ENCODE data around the gene USP53.
"Not testable (repeated sequence)": the region's sequence is repeated elsewhere in the genome, so short reads cannot be mapped to it uniquely, and the experiment has no call there.

The USP53 gene

GRCh38 chr4:119228406-119228805, 15.9 kb downstream of the USP53 start:
- no peak for DNase-seq (ENCODE audit: low read depth)

- no peak for DNase-seq (ENCODE audit: low read depth)
These were observed 17.6 kb downstream of the USP53 start for GRCh38 chr4:119229908-119230687.

GRCh38 chr4:119231491-119231890, 19.0 kb downstream of the USP53 start:
- no peak for DNase-seq (ENCODE audit: low read depth)

GRCh38 chr4:119232286-119232685, 19.8 kb downstream of the USP53 start:
- DNase-seq (ENCODE audit: low read depth): no peak

GRCh38 chr4:119233191-119233590, 20.7 kb downstream of the USP53 start:
- DNase-seq (ENCODE audit: low read depth): no peak

DNA sequence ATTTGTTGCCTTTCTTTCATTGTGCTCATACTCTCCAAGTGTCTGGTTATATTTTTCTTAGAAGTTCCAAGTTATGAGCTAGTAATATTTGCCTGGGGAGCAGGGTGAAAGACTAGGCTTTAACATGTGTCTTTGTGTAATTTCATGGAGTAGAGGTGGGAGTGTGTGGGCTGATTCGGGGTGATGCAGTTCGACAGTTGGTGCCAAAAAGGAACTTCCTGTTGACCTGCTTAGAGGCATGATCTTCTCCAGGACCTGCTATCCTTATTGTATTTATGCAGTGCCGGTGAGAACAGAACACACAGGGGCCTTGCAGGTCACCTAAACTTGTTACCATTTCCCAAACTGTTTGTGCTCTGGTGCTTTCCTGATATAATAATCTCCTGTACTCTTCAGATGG, 21.2 kb downstream of the USP53 start:
- no peak for DNase-seq (ENCODE audit: low read depth)

DNA sequence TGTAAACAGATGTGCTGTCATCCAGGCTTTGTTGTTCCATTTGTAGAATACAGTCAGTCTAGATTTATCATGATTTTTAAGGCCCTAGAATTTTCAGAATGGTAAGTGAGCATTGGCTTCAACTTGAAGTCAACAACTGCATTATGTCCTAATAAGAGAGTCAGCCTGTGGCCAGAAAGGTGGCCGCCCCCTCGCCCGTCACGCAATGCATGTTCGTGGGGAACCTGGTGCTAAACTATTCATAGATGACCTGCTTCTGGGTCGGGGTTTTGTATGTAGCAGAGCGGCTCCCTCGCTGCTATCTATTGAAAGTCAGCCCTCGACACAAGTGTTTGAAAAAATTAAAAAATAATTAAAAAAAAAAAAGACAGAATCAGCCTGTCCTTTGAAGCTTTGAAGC, 24.7 kb downstream of the USP53 start:
- DNase-seq (ENCODE audit: low read depth): no peak

- DNase-seq (ENCODE audit: low read depth): no peak
These were observed 25.1 kb downstream of the USP53 start for GRCh38 chr4:119237642-119238041.

- no peak for DNase-seq (ENCODE audit: low read depth)
These were observed 25.7 kb downstream of the USP53 start for GRCh38 chr4:119238068-119238722.

DNA sequence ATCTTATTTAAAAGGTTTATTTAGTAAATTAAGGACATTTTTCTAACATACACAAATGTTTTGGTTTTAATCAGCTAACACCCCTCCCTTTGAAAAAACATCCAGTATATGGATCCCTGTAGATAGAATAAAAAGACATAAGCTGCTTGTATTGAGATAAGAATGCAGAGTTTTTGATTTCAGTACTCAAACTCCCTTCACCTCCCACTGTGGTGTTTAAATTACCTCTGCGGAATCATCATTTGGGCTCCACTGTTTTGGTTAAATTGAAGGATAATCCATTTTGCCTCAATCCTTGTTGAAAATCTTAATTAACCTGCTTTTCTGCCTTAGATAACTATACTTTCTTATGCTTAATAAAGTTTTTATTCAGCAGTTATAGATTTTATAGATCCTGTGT, 27.6 kb downstream of the USP53 start:
- no peak for DNase-seq (ENCODE audit: low read depth)

GRCh38 chr4:119240568-119240967, 28.1 kb downstream of the USP53 start:
- DNase-seq (ENCODE audit: low read depth): no peak

GRCh38 chr4:119242417-119242816, 29.9 kb downstream of the USP53 start:
- no peak for DNase-seq (ENCODE audit: low read depth)

DNA sequence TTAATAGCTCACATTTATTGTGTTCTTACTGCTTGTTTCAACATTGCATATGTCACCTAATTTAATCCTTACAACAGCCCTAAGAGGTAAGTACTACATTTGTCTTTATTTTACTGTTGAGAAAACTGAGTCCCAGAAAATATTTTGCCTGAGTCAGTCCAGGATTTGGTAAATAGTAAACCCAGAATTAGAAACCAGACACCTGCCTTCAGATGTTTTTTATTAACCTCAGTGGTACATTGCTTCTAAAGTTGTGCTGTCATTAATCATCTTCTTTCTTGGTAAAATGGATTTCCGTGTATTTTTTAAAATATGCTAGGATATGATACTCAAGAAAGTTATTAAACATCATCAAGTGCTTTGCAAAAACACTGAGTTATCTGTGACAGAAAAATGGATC, 31.4 kb downstream of the USP53 start:
- DNase-seq (ENCODE audit: low read depth): no peak

DNA sequence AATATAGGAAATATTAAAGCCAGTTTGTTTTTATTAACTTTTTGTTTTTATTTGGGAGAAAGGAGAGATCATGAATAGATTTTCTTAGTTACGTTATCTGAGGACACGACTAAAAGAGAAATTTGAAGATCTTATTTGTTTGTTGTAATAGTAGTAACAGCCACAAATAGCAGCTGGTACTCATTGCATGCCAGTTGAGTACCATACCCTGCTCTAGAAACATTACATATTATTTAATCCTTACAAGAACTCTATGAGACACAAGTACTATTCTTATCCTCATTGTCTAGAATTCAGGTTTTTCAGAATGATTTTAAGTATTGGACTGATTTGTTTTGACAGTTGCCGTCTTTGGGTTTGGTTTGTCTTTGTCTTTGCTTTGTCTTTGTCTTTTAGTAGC, 31.8 kb downstream of the USP53 start:
- no peak for DNase-seq (ENCODE audit: low read depth)

GRCh38 chr4:119244832-119245231, 32.3 kb downstream of the USP53 start:
- DNase-seq (ENCODE audit: low read depth): no peak

DNA sequence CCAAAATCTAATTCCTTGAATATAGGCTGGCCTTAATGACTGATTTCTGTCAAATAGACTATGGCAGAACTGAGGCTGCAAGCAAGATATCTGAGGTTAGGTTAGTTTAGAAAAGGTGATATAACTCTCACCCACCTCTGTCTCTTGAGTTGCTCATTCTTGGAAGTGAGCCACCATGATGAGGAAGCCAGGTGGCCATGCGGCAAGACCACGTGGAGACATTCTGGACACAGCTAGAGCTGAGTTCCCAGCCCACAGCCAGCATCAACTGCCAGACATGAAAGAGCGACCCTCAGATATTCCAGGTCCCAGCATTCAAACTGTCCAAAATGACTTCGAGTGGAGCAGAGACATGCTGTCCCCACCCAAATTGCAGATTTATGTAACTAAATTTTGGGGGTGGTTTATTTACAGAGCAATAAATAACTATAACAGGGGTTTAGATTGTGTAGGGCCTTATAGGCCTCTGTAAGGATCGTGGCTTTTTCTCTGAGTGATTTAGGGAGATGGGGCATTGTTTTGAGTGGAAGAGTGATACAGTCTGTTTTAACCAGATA, 33.7 kb downstream of the USP53 start:
- no peak for DNase-seq (ENCODE audit: low read depth)

DNA sequence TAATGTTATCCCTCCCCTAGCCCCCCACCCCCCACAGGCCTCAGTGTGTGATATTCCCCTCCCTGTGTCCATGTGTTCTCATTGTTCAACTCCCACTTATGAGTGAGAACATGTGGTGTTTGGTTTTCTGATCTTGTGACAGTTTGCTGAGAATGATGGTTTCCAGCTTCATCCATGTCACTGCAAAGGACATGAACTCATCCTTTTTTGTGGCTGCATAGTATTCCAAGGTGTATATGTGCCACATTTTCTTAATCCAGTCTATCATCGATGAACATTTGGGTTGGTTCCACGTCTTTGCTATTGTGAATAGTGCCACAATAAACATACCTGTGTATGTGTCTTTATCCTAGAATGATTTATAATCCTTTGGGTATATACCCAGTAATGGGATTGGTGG, 38.5 kb downstream of the USP53 start:
- not testable (repeated sequence) for DNase-seq (ENCODE audit: low read depth)

GRCh38 chr4:119255223-119255622, 42.7 kb downstream of the USP53 start:
- not testable (repeated sequence) for DNase-seq (ENCODE audit: low read depth)

GRCh38 chr4:119260528-119260927, 48.0 kb downstream of the USP53 start:
- no peak for DNase-seq (ENCODE audit: low read depth)

GRCh38 chr4:119261986-119262385, 49.5 kb downstream of the USP53 start:
- DNase-seq (ENCODE audit: low read depth): no peak

DNA sequence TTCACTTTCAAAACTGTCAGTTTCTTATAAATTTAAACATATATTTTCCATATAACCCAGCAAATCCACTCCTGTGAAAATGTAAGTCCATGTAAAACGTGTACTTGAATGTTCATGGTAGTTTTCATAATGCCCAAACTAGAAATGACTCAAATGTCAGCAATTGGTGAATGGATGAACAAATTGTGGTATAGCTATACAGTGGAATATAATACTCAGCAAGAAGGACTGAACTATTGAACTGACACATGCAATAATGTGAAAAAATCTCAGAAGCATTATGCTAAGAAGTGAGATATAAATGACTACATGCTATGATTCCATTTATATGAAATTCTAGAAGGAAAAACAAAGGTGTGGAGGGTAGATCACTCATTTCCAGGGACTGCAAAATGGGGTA, 52.2 kb downstream of the USP53 start:
- no peak for DNase-seq (ENCODE audit: low read depth)

DNA sequence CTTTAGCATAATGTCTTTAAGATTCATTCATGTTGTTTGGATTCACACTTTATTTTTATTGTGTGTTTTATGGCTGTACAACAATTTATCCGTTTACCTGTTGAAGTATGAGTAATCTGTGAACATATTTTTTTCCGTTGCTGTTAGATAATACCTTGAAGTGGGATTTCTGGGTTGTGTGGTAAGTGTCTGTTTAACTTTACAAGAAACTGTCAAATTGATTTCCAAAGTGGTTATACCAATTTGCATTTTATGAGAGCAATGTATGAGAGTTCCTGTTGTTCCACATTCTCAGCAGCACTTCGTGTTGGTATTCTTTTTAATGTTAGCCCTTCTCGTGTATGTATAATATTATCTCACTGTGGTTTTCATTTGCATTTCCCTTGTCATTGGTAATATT, 53.6 kb downstream of the USP53 start:
- no peak for DNase-seq (ENCODE audit: low read depth)

DNA sequence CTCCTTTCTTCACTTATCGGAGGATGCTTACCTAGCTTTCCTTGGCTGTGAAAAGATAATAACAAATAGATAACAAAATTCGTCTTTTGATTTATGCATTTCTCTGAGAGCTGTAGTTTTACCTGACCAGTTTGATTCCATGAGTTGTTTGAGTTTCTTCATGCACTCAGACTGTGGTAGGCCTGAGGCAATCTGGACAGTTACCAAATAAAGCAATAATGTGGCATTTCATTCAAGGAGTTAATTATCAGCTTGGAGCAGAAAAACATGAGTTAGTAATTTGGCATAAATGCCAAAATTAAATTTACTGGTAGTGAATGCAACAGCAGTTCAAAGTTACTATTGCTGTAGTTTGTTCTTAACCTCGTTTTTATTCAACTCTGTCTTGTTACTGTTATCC, 56.0 kb downstream of the USP53 start:
- DNase-seq (ENCODE audit: low read depth): peak; percentile 15

All from GM04504 (cell line).